Activated T-cell treated with anti-CD3 and anti-CD28 coated beads, Interleukin-2, amount 50 U/mL, for 24 hours (primary cell): ENCODE measurements around the gene CHI3L1.

Experiments used
- DNase-seq: peaks from one replicate; pipeline ENCODE4 v3.0.0-alpha.2; 2020
- H3K27ac Mint-ChIP-seq: 2 replicates; pipeline ENCODE4 v1.8.0; 2020; ENCODE audit warnings: mild to moderate bottlenecking, mixed read lengths
- H3K27me3 Mint-ChIP-seq: 2 replicates; pipeline ENCODE4 v1.8.0; 2020; ENCODE audit warnings: mixed read lengths
- H3K36me3 Mint-ChIP-seq: 2 replicates; pipeline ENCODE4 v1.8.0; 2020; ENCODE audit warnings: low read depth, mixed read lengths
- H3K4me1 Mint-ChIP-seq: 2 replicates; pipeline ENCODE4 v1.8.0; 2020; ENCODE audit warnings: low read depth, mixed read lengths
- H3K4me3 Mint-ChIP-seq: 2 replicates; pipeline ENCODE4 v1.8.0; 2020; ENCODE audit warnings: mild to moderate bottlenecking, moderate library complexity, mixed read lengths
- H3K9me3 Mint-ChIP-seq: 2 replicates; pipeline ENCODE4 v1.8.0; 2020; ENCODE audit warnings: mixed read lengths

Gene CHI3L1

DNA sequence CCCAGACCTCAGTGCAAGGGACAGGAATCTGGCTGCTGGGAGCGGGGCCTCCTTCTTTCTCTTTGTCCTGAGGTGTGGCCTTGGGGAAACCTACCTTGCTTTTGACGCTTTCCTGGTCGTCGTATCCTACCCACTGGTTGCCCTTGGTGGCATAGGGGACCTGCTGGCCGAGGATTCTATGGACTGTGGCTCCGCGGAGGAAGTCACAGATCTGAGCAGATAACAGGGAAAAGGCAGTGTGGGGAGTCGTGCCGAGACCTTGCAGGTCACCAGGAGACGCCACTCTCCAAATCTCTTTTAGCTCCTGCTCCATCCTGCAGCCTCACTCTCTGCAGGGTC is 6.9 kb downstream of the CHI3L1 start:
- no peak overlapping the region for H3K27ac Mint-ChIP-seq

GRCh38 chr1:203178821-203179666 is 7.5 kb downstream of the CHI3L1 start:
- Mint-ChIP-seq H3K9me3 (no peaks in the 10 kb centered on the region), H3K4me1 (no peaks in the 10 kb centered on the region), H3K27me3 (peaks cover 4% of the 10 kb centered on the region), H3K36me3 (no peaks in the 10 kb centered on the region), H3K27ac (no peak overlapping the region), H3K4me3 (no peak overlapping the region)
- no peak for DNase-seq

More for the DNA sequence above, 6.9 kb downstream of the CHI3L1 start:
- no peaks in the 10 kb centered on the region for H3K9me3 Mint-ChIP-seq
- no peaks in the 10 kb centered on the region for H3K4me1 Mint-ChIP-seq
- H3K36me3 Mint-ChIP-seq = no peaks in the 10 kb centered on the region
- no peak for DNase-seq
- H3K4me3 Mint-ChIP-seq = no peak overlapping the region
- peaks cover 4% of the 10 kb centered on the region for H3K27me3 Mint-ChIP-seq

DNA sequence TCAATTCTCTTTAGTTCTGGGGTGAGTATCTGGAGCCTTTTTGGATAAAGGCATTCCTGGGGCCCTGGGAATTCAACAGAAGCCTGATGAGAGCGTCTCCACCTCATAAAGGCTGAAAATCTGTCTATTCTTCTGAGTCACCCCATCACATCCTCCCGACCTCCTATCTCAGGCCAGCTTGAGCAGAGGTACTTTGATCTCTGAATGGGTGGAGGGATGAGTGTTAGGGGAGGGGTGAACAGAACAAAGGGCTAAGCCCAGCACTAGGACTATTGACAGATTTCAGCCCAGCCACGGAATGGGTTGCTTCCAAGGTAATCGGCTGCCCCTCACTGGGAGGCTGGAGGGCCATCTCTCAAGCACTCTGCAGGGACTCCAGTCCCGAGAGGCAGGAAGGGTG is 8.4 kb downstream of the CHI3L1 start:
- Mint-ChIP-seq H3K36me3 (no peaks in the 10 kb centered on the region), H3K4me3 (no peak overlapping the region), H3K4me1 (no peaks in the 10 kb centered on the region), H3K27ac (no peak overlapping the region), H3K27me3 (peaks cover 4% of the 10 kb centered on the region), H3K9me3 (no peaks in the 10 kb centered on the region)
- DNase-seq = no peak

GRCh38 chr1:203177470-203178039 is 8.9 kb downstream of the CHI3L1 start:
- no peaks in the 10 kb centered on the region for H3K4me1 Mint-ChIP-seq

GRCh38 chr1:203177036-203177405 is 9.5 kb downstream of the CHI3L1 start:
- peaks cover 4% of the 10 kb centered on the region for H3K27me3 Mint-ChIP-seq
- no peaks in the 10 kb centered on the region for H3K36me3 Mint-ChIP-seq
- no peak for DNase-seq
- no peak overlapping the region for H3K4me3 Mint-ChIP-seq
- no peaks in the 10 kb centered on the region for H3K9me3 Mint-ChIP-seq
- H3K27ac Mint-ChIP-seq = no peak overlapping the region
- H3K4me1 Mint-ChIP-seq = no peaks in the 10 kb centered on the region

More at GRCh38 chr1:203177470-203178039, 8.9 kb downstream of the CHI3L1 start:
- H3K36me3 Mint-ChIP-seq = no peaks in the 10 kb centered on the region
- no peak overlapping the region for H3K27ac Mint-ChIP-seq
- peaks cover 4% of the 10 kb centered on the region for H3K27me3 Mint-ChIP-seq
- H3K4me3 Mint-ChIP-seq = no peak overlapping the region
- H3K9me3 Mint-ChIP-seq = no peaks in the 10 kb centered on the region
- no peak for DNase-seq

GRCh38 chr1:203176273-203177035 is 10.1 kb downstream of the CHI3L1 start:
- Mint-ChIP-seq H3K27me3 (peaks cover 4% of the 10 kb centered on the region), H3K36me3 (no peaks in the 10 kb centered on the region), H3K9me3 (no peaks in the 10 kb centered on the region), H3K27ac (no peak overlapping the region), H3K4me3 (no peak overlapping the region), H3K4me1 (no peaks in the 10 kb centered on the region)
- DNase-seq = no peak

GRCh38 chr1:203175827-203176241 is 10.7 kb downstream of the CHI3L1 start:
- H3K27me3 Mint-ChIP-seq = peaks cover 4% of the 10 kb centered on the region
- H3K4me3 Mint-ChIP-seq = no peak overlapping the region
- no peak overlapping the region for H3K27ac Mint-ChIP-seq
- H3K9me3 Mint-ChIP-seq = no peaks in the 10 kb centered on the region
- no peaks in the 10 kb centered on the region for H3K36me3 Mint-ChIP-seq
- DNase-seq = no peak
- no peaks in the 10 kb centered on the region for H3K4me1 Mint-ChIP-seq

- Mint-ChIP-seq H3K4me3 (no peak within 1 kb of the TSS), H3K36me3 (no peaks in the 10 kb centered on the region), H3K27ac (no peak within 1 kb of the TSS), H3K4me1 (no peaks in the 10 kb centered on the region), H3K9me3 (no peaks in the 10 kb centered on the region), H3K27me3 (peaks cover 4% of the 10 kb centered on the region)
- DNase-seq = no peak
These were observed 11.2 kb downstream of the CHI3L1 start, which contains the start of gene MYBPH for GRCh38 chr1:203175237-203175826. Gene MYBPH, minus strand, starts transcription at chr1:203175826. Its CDS starts 71 bp downstream, at chr1:203175755.

DNA sequence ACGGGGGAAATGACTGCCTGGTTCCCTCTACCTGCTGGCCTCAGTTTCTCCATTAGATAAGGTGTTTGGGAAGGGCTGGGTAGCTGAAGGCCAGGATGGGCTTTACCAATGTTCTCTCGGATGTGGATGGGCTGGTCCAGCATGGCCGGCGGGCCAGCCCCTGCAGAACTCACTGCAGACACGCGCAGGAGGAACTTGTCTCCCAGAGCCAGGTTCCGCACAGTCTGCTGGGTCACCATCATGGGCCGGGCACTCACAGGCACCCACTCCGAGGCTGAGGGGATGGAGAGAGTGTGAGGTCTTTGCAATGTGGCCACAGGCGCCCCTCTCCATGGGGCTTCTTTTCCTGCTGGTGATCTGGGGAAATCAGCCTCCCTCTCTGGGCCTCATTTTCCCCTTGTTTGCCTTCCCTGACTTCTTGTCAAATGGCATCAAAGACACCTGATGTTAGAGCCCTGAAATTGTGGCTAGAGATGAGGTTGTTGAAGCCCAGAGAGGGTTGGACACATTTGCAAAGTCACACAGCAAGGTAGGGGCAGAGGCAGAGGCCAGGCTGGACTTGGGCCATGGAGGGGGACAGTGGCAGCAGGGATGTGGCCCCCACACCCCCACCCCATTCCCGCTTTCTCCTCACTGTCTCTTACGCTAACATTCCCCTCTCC is 12.0 kb downstream of the CHI3L1 start:
- Mint-ChIP-seq H3K4me1 (no peaks in the 10 kb centered on the region), H3K27ac (no peak overlapping the region)

DNA sequence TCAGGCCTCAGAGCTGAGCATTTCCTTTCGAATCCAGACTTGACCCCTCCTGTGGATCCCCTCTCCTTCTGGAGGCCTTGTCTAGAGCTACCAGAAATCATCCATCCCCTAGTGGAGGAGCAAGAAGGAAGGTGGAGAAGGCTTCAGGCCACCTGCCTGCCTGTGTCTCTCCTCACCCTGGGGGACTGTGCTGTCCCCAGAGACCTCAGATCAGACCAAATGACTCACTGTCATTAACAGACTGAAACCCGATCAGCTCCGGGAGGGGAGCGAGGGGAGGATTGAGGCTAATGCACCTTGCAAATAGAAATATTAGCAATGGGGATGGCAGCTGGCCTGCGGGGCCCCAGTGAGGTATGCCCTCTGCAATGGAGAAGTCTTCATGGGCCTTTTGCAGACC is 12.9 kb downstream of the CHI3L1 start:
- H3K27ac Mint-ChIP-seq = no peak overlapping the region
- no peak overlapping the region for H3K4me3 Mint-ChIP-seq
- no peak for DNase-seq
- H3K9me3 Mint-ChIP-seq = no peaks in the 10 kb centered on the region
- H3K36me3 Mint-ChIP-seq = no peaks in the 10 kb centered on the region
- peaks cover 4% of the 10 kb centered on the region for H3K27me3 Mint-ChIP-seq
- H3K4me1 Mint-ChIP-seq = no peaks in the 10 kb centered on the region

More for the DNA sequence above, 12.0 kb downstream of the CHI3L1 start:
- Mint-ChIP-seq H3K27me3 (peaks cover 4% of the 10 kb centered on the region), H3K4me3 (no peak overlapping the region), H3K36me3 (no peaks in the 10 kb centered on the region), H3K9me3 (no peaks in the 10 kb centered on the region)
- DNase-seq = no peak

GRCh38 chr1:203173011-203173555 is 13.4 kb downstream of the CHI3L1 start:
- Mint-ChIP-seq H3K27me3 (peaks cover 4% of the 10 kb centered on the region), H3K27ac (no peak overlapping the region), H3K4me3 (no peak overlapping the region), H3K9me3 (no peaks in the 10 kb centered on the region), H3K36me3 (no peaks in the 10 kb centered on the region), H3K4me1 (no peaks in the 10 kb centered on the region)
- no peak for DNase-seq

DNA sequence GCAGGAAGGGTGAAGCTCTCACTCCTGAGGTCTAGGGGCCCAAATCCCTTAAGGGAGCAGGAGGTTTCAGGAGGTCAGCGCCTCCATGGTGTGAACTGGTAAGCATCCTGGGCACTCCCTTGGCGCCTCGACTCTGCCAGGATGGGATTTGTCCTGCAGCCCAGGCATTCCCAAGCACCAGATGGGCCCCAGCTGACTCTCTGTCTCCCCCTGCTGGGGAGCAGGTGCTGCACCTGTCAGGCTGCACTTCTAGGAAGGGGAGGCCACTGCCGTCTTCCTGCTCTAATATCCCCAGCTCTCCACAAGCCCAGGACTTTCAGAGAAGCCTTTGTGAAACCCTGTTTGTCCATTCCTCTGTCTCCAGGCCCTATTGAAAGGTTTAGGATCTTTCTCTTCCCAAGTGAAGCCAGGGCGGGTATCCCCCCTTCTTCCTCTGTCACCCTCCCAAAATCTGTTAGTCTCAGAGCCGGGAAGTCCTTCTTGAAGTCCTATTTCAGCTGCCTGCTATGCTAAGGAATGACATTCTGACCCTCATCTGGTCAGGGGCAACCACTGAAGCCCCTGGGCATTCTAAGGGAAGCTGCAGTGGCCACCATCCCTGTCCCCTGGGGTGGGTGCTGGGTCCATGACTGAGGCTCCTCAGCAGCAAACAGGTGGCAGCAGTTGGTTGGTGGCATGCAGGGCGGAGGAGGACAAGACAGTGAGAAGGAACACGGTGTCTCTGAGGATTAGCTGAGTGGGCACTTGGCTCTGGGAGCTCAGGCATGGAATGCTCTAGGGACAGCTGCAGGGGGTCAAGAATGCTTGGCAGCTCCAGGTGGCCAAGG is 14.1 kb downstream of the CHI3L1 start:
- Mint-ChIP-seq H3K27ac (no peak overlapping the region), H3K36me3 (no peaks in the 10 kb centered on the region), H3K4me3 (no peak overlapping the region), H3K27me3 (no peaks in the 10 kb centered on the region), H3K9me3 (no peaks in the 10 kb centered on the region), H3K4me1 (no peaks in the 10 kb centered on the region)
- DNase-seq = peak; percentile 60

DNA sequence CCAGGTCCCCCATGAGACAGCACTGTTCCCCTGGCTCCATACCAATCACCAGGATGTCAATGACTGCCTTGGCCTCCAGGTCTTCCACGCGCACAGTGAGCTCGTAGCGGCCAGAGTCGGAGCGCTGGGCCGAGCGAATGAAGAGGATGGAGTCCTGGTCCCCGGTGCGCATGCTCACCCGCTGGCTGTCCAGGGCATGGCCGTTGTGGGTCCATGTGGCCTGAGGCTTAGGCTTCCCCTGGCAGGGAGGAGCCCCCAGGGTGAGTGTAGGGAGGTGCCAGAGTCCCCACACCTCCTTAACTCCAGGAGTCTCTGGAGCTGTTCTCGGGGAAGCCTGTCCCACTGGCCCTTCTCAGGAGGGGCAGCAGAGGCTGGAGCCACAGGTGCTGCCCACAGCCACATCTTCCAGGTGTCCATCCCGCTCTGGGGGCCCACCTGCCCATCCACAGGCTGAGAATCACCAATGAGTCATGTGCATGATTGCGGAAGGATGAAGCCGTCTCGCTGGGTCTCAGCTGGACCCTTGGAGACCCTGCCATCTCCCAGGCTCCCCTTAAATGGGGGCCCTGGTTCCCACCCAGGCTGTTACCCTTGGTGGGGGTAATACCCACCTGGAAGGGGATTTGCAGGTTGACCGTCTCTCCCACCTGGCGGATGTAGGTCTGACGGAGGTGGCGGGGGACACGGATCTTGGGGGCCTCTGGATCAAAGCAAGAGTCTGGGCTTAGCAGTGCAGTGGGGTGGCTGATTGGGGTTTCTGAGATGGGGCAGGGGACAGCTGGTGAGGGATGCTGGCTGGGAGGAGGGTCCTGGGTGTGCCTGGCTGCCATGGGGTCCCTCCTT is 14.9 kb downstream of the CHI3L1 start:
- Mint-ChIP-seq H3K9me3 (no peaks in the 10 kb centered on the region), H3K27me3 (no peaks in the 10 kb centered on the region), H3K4me1 (no peaks in the 10 kb centered on the region), H3K27ac (no peak overlapping the region), H3K4me3 (no peak overlapping the region), H3K36me3 (no peaks in the 10 kb centered on the region)
- no peak for DNase-seq
